ENCODE measurements around the gene JARID2.
A peak's percentile ranks its signal among the peaks of the same experiment; 100 is the strongest.

The JARID2 gene

GRCh38 chr6:15555101-15556038 lies 309.5 kb downstream of the JARID2 start:
- DNase-seq = no peak

GRCh38 chr6:15556711-15557110 lies 310.8 kb downstream of the JARID2 start:
- DNase-seq = peak; percentile 65

- no peak for DNase-seq
Observed at GRCh38 chr6:15557174-15557573, 311.3 kb downstream of the JARID2 start.

GRCh38 chr6:15560713-15561112 lies 314.8 kb downstream of the JARID2 start:
- no peak for DNase-seq

GRCh38 chr6:15561447-15562199 lies 315.8 kb downstream of the JARID2 start:
- DNase-seq = no peak

- DNase-seq = no peak
Observed at GRCh38 chr6:15562977-15563376, 317.1 kb downstream of the JARID2 start.

- DNase-seq = peak; percentile 67
Observed at GRCh38 chr6:15569035-15569995, 323.4 kb downstream of the JARID2 start.

GRCh38 chr6:15570171-15570570 lies 324.3 kb downstream of the JARID2 start:
- no peak for DNase-seq

Measured in islet precursor cell (in vitro differentiated cells).